H1 (cell line): ENCODE data around the gene ADGB. TPM values are rescaled to one million over a fixed set of nuclear protein-coding genes. Genes with fewer than 3 reads are reported as not detected.

ENCODE experiments used
- CTCF ChIA-PET: fragments of 300-600 bp; sonication (Branson Sonifier 250); formaldehyde crosslinking; loops from one replicate; lab custom pipeline; 2021; ENCODE audit not compliant: partially characterized antibody; lab: Charles Lee
- POLR2A ChIA-PET: fragments of 300-600 bp; sonication (Branson Sonifier 250); formaldehyde crosslinking; loops from one replicate; lab custom pipeline; 2021; ENCODE audit warnings: inconsistent platforms; ENCODE audit not compliant: partially characterized antibody; lab: Charles Lee
- DNase-seq, 2 experiments: peaks; one replicate each; pipeline versions ENCODE4 v3.0.0 to v3.0.0-alpha.2; 2010 to 2022; ENCODE audit warnings: low spot score in 2 of 2, low read depth in 1 of 2, mixed read lengths in 1 of 2
- FAIRE-seq: peaks from 2 replicates; lab custom pipeline; 2011; peaks lifted over from hg19 to GRCh38; lab: Jason Lieb, UNC
- H2AFZ ChIP-seq: 2 replicates; pipeline ENCODE4 v1.8.1; 2012; ENCODE audit warnings: low read length, inconsistent platforms
- H2AK5ac ChIP-seq: 2 replicates; pipeline ENCODE4 v1.6.1; 2013; ENCODE audit warnings: low read depth, low read length
- H2BK120ac ChIP-seq: replicated peaks from 2 replicates; pipeline ENCODE3; 2013; ENCODE audit warnings: low read depth, low read length, inconsistent platforms
- H2BK12ac ChIP-seq: 2 replicates; pipeline ENCODE4 v1.6.1; 2013; ENCODE audit warnings: low read depth, low read length
- H2BK15ac ChIP-seq: 2 replicates; pipeline ENCODE4 v1.6.1; 2013; ENCODE audit warnings: low read length
- H2BK20ac ChIP-seq: 2 replicates; pipeline ENCODE4 v1.6.1; 2013; ENCODE audit warnings: low read length
- H2BK5ac ChIP-seq: 2 replicates; pipeline ENCODE4 v1.6.1; 2013; ENCODE audit warnings: low read depth, low read length
- H3K14ac ChIP-seq: 2 replicates; pipeline ENCODE4 v1.6.1; 2013; ENCODE audit warnings: inconsistent platforms; ENCODE audit not compliant: insufficient read length
- H3K18ac ChIP-seq: 2 replicates; pipeline ENCODE4 v1.6.1; 2013; ENCODE audit warnings: low read length; ENCODE audit errors: extremely low read depth
- H3K23ac ChIP-seq: 2 replicates; pipeline ENCODE4 v1.6.1; 2013; ENCODE audit warnings: inconsistent platforms; ENCODE audit not compliant: insufficient read length
- H3K23me2 ChIP-seq: 2 replicates; pipeline ENCODE4 v1.6.1; 2013; ENCODE audit warnings: low read depth, low read length
- H3K27ac ChIP-seq: 2 replicates; pipeline ENCODE4 v1.6.1; 2011; ENCODE audit warnings: low read depth, low read length, inconsistent platforms
- H3K27me3 ChIP-seq, 4 experiments: replicated peaks in 1 of 4; 1 replicate in 1 of 4; 2 replicates in 3 of 4; pipeline versions ENCODE4 v1.6.1 to v1.8.1; 2011 to 2013; ENCODE audit warnings: low read length in 3 of 4, mild to moderate bottlenecking in 3 of 4, inconsistent platforms in 2 of 4, mixed read lengths in 2 of 4, moderate library complexity in 1 of 4; ENCODE audit not compliant: control insufficient read depth in 3 of 4, insufficient read depth in 3 of 4; ENCODE audit errors: extremely low read depth in 1 of 4
- H3K36me3 ChIP-seq, 4 experiments: 2 replicates each; pipeline versions ENCODE4 v1.6.1 to v1.8.1; 2011 to 2013; ENCODE audit warnings: mild to moderate bottlenecking in 4 of 4, low read length in 3 of 4, moderate library complexity in 2 of 4, control low read depth in 1 of 4, inconsistent platforms in 1 of 4; ENCODE audit not compliant: insufficient read depth in 4 of 4, control insufficient read depth in 2 of 4
- H3K4ac ChIP-seq: replicated peaks from 2 replicates; pipeline ENCODE3; 2013; ENCODE audit warnings: low read length, low read depth, mixed read lengths, inconsistent platforms; ENCODE audit not compliant: insufficient read length
- H3K4me1 ChIP-seq, 4 experiments: replicated peaks in 1 of 4; 1 replicate in 1 of 4; 2 replicates in 3 of 4; pipeline versions ENCODE4 v1.6.1 to v1.8.1; 2011 to 2013; ENCODE audit warnings: low read length in 3 of 4, inconsistent platforms in 2 of 4, mixed read lengths in 1 of 4; ENCODE audit not compliant: insufficient read depth in 4 of 4, control insufficient read depth in 3 of 4
- H3K4me2 ChIP-seq, 2 experiments: 2 replicates each; pipeline versions ENCODE4 v1.6.1 to v1.8.1; 2011 to 2013; ENCODE audit warnings: low read depth in 2 of 2, low read length in 2 of 2, control low read depth in 1 of 2, inconsistent platforms in 1 of 2, mild to moderate bottlenecking in 1 of 2; ENCODE audit not compliant: insufficient read depth in 1 of 2
- H3K4me3 ChIP-seq, 4 experiments: fragments of 200-600, 300-600 bp in 1 of 4; sonication (generic), shearing (Covaris generic), sonication (Bioruptor Twin) in 1 of 4; 2 replicates each; pipeline versions ENCODE4 v1.5.1 to v1.8.1; 2011 to 2016; ENCODE audit warnings: low read length in 4 of 4, low read depth in 3 of 4, control low read depth in 2 of 4, inconsistent platforms in 2 of 4, mild to moderate bottlenecking in 2 of 4, mixed read lengths in 1 of 4, moderate library complexity in 1 of 4; ENCODE audit not compliant: insufficient read depth in 2 of 4; ENCODE audit errors: extremely low read depth in 1 of 4
- H3K56ac ChIP-seq: replicated peaks from 2 replicates; pipeline ENCODE3; 2013; ENCODE audit warnings: low read depth, mild to moderate bottlenecking, mixed read lengths, low read length, inconsistent platforms; ENCODE audit not compliant: insufficient read length
- H3K79me1 ChIP-seq: 2 replicates; pipeline ENCODE4 v1.6.1; 2013; ENCODE audit warnings: low read depth, low read length, control low read depth
- H3K79me2 ChIP-seq, 2 experiments: 2 replicates each; pipeline versions ENCODE4 v1.6.1 to v1.8.1; 2012 to 2013; ENCODE audit warnings: low read length in 2 of 2, mild to moderate bottlenecking in 2 of 2, inconsistent platforms in 1 of 2; ENCODE audit not compliant: insufficient read depth in 2 of 2, control insufficient read depth in 1 of 2
- H3K9ac ChIP-seq, 4 experiments: replicated peaks in 1 of 4; 1 replicate in 1 of 4; 2 replicates in 3 of 4; pipeline versions ENCODE4 v1.6.1 to v1.8.1; 2011 to 2013; ENCODE audit warnings: low read depth in 3 of 4, low read length in 3 of 4, control low read depth in 2 of 4, mild to moderate bottlenecking in 2 of 4, moderate library complexity in 2 of 4, inconsistent platforms in 1 of 4; ENCODE audit errors: extremely low read depth in 1 of 4
- H3K9me3 ChIP-seq, 2 experiments: 2 replicates each; pipeline versions ENCODE4 v1.6.1 to v1.8.1; 2012 to 2013; ENCODE audit warnings: mild to moderate bottlenecking in 2 of 2, moderate library complexity in 2 of 2, control low read depth in 1 of 2, inconsistent platforms in 1 of 2, low read depth in 1 of 2, low read length in 1 of 2, mixed read lengths in 1 of 2; ENCODE audit not compliant: insufficient read depth in 2 of 2
- H4K20me1 ChIP-seq, 2 experiments: replicated peaks in 1 of 2; 2 replicates each; pipeline versions ENCODE3 to v1.8.1; 2011 to 2013; ENCODE audit warnings: inconsistent platforms in 2 of 2, low read length in 2 of 2, mild to moderate bottlenecking in 1 of 2; ENCODE audit not compliant: insufficient read depth in 2 of 2, control insufficient read depth in 1 of 2
- H4K5ac ChIP-seq: 2 replicates; pipeline ENCODE4 v1.6.1; 2013; ENCODE audit warnings: low read length, low read depth, mixed read lengths, inconsistent platforms; ENCODE audit not compliant: insufficient read length
- H4K8ac ChIP-seq: 2 replicates; pipeline ENCODE4 v1.8.0; 2013; ENCODE audit warnings: mild to moderate bottlenecking, moderate library complexity, low read length, inconsistent platforms; ENCODE audit not compliant: insufficient read depth; ENCODE audit errors: extremely low read depth
- H4K91ac ChIP-seq: replicated peaks from 2 replicates; pipeline ENCODE3; 2013; ENCODE audit warnings: low read length, mixed read lengths, inconsistent platforms; ENCODE audit not compliant: insufficient read length
- BRCA1 ChIP-seq: IDR thresholded peaks from 2 replicates; pipeline ENCODE4 v1.6.1; 2012; ENCODE audit warnings: low read depth, low read length, improper control_type of control experiment
- CBX5 ChIP-seq: fragments of 300-800, 300-1000 bp; sonication (generic); IDR thresholded peaks from 2 replicates; pipeline ENCODE4 v1.7.1; 2016; ENCODE audit warnings: antibody characterized with exemption, low read length, low read depth
- CEBPB ChIP-seq: IDR thresholded peaks from 2 replicates; pipeline ENCODE4 v1.6.1; 2012; ENCODE audit warnings: low read depth, low read length
- CHD2 ChIP-seq: IDR thresholded peaks from 2 replicates; pipeline ENCODE4 v1.6.1; 2012; ENCODE audit warnings: low read length, improper control_type of control experiment
- FOSL1 ChIP-seq: IDR thresholded peaks from 2 replicates; pipeline ENCODE4 v1.6.1; 2011; ENCODE audit warnings: mild to moderate bottlenecking, low read depth, low read length, moderate library complexity; ENCODE audit not compliant: insufficient read depth
- GTF2F1 ChIP-seq: IDR thresholded peaks from 2 replicates; pipeline ENCODE4 v1.6.1; 2012; ENCODE audit warnings: low read depth, low read length, improper control_type of control experiment, borderline replicate concordance
- RBBP5 ChIP-seq: IDR thresholded peaks from 2 replicates; pipeline ENCODE4 v1.7.1; 2012; ENCODE audit warnings: low read depth, mild to moderate bottlenecking, inconsistent platforms, low read length, moderate library complexity, borderline replicate concordance
- SAP30 ChIP-seq: fragments of 300-600 bp; sonication (generic); IDR thresholded peaks from 2 replicates; pipeline ENCODE4 v1.7.1; 2012; ENCODE audit warnings: low read length, moderate library complexity, mild to moderate bottlenecking, inconsistent platforms; ENCODE audit not compliant: insufficient read depth, insufficient replicate concordance
- SIRT6 ChIP-seq: IDR thresholded peaks from one replicate; pipeline ENCODE4 v1.7.1; 2012; ENCODE audit warnings: low read length, inconsistent platforms
- WGBS, 2 experiments: shearing (Covaris generic) in 1 of 2; methylation state at CpG; one replicate each; pipeline versions ENCODE4 v1.1.6 to v1.1.7; 2013 to 2015; ENCODE audit warnings: low lambda C conversion rate in 2 of 2, mixed read lengths in 2 of 2, inconsistent platforms in 1 of 2, low coverage in 1 of 2, missing lambda C conversion rate in 1 of 2; ENCODE audit not compliant: insufficient replicate concordance in 2 of 2, insufficient coverage in 1 of 2, insufficient read length in 1 of 2; ENCODE audit errors: extremely low coverage in 1 of 2, missing lambda C conversion rate in 1 of 2; 5-methylcytosine and 5-hydroxymethylcytosine counted together
- polyA plus RNA-seq, 7 experiments: library from polyadenylated mRNA; depleted of rRNA in 3 of 7; stranded (reverse) in 5 of 7; unstranded in 2 of 7; fragments of >200 nt in 5 of 7; fragments of 200-250 nt in 2 of 7; gene quantifications; 1 replicate in 5 of 7; 2 replicates in 1 of 7; 4 replicates in 1 of 7; pipeline versions ENCODE4 v1.2.1 to v1.2.3, GENCODE V29; 2011 to 2013; ENCODE audit warnings: missing spikeins in 2 of 7, mixed read lengths in 2 of 7
- total RNA-seq: library from RNA; stranded (reverse); fragmentation: NEBNext Ultra II Directional; extraction: Animal tissue kit (Norgen Biotek cat#: 25700); gene quantifications from 2 replicates; pipeline ENCODE4 v1.2.1, GENCODE V29; 2021

The ADGB gene
- total and polyA plus RNA-seq, 2 of the 8 experiments (the other 6 are each of a cell fraction or from before 2014, with no cell fraction given), result not detected

GRCh38 chr6:146851837-146852236 is 253.1 kb downstream of the ADGB start:
- Histone ChIP-seq H3K4me1 (peaks cover 0 to 5% (median 0%) of the 10 kb centered on the region in 4 experiments; a peak in 2 of 7 replicates), H4K5ac (no peak overlapping the region), H3K79me2 (no peaks in the 10 kb centered on the region), H2BK20ac (no peak overlapping the region), H3K9me3 (peaks cover 0 to 4% of the 10 kb centered on the region in 2 experiments; a peak in 1 of 4 replicates), H2AK5ac (no peak overlapping the region), H4K20me1 (no peaks in the 10 kb centered on the region), H3K56ac (no peak overlapping the region), H3K36me3 (no peaks in the 10 kb centered on the region), H2BK15ac (no peak overlapping the region), H3K23me2 (no peaks in the 10 kb centered on the region), H3K23ac (no peak overlapping the region), H3K18ac (no peak overlapping the region), H3K27ac (no peak overlapping the region), H2BK12ac (no peak overlapping the region), H4K91ac (no peak overlapping the region), H3K27me3 (peaks cover 0 to 1% (median 0%) of the 10 kb centered on the region in 4 experiments; a peak in 1 of 7 replicates), H3K9ac (no peak overlapping the region), H4K8ac (no peak overlapping the region), H3K79me1 (no peaks in the 10 kb centered on the region), H2AFZ (no peak overlapping the region), H2BK5ac (no peak overlapping the region), H3K4me2 (no peak overlapping the region), H3K4ac (no peak overlapping the region), H3K4me3 (no peak overlapping the region), H2BK120ac (no peak overlapping the region), H3K14ac (no peak overlapping the region)
- WGBS, 2 experiments, result 100% methylated on average over 1 of the region's 1 CpG; no CpG with 5 or more reads in 1 of the 2 experiments
- DNase-seq (no peak), FAIRE-seq (no peak)
- CTCF ChIA-PET, result no interaction called here
- TF ChIP-seq CBX5, result no peak
- TF ChIP-seq SAP30, result no peak
- no peak for TF ChIP-seq CHD2
- TF ChIP-seq RBBP5, result no peak
- TF ChIP-seq CEBPB, result no peak
- TF ChIP-seq BRCA1, result no peak
- TF ChIP-seq GTF2F1, result no peak
- TF ChIP-seq SIRT6, result no peak
- no peak for TF ChIP-seq FOSL1
- POLR2A ChIA-PET, result no interaction called here
